GM19240 (cell line): ENCODE data around the gene CSRP1.

Experiments used
- DNase-seq: peaks from one replicate; pipeline ENCODE4 v3.0.0; 2011; ENCODE audit warnings: low spot score; ENCODE audit not compliant: insufficient read length

Gene CSRP1

GRCh38 chr1:201456499-201457309 is 50.2 kb downstream of the CSRP1 start:
- no peak for DNase-seq

GRCh38 chr1:201455098-201455497 is 51.8 kb downstream of the CSRP1 start:
- DNase-seq, result no peak

GRCh38 chr1:201454608-201455007 is 52.3 kb downstream of the CSRP1 start:
- DNase-seq, result no peak

- no peak for DNase-seq
These were observed 54.1 kb downstream of the CSRP1 start for GRCh38 chr1:201452866-201453265.

GRCh38 chr1:201450721-201451291 is 56.1 kb downstream of the CSRP1 start:
- no peak for DNase-seq

GRCh38 chr1:201448990-201449389 is 57.9 kb downstream of the CSRP1 start:
- DNase-seq, result no peak

GRCh38 chr1:201447903-201448871 is 58.7 kb downstream of the CSRP1 start:
- DNase-seq, result peak; percentile 87

GRCh38 chr1:201445310-201445709 is 61.6 kb downstream of the CSRP1 start:
- no peak for DNase-seq

- no peak for DNase-seq
These were observed 62.1 kb downstream of the CSRP1 start for GRCh38 chr1:201444792-201445191.

- DNase-seq, result no peak
These were observed 63.2 kb downstream of the CSRP1 start for GRCh38 chr1:201443747-201444146.

GRCh38 chr1:201436969-201437368 is 70.0 kb downstream of the CSRP1 start:
- DNase-seq, result no peak

- no peak for DNase-seq
These were observed 70.5 kb downstream of the CSRP1 start for GRCh38 chr1:201436393-201436792.

- DNase-seq, result no peak
These were observed 72.7 kb downstream of the CSRP1 start for GRCh38 chr1:201434266-201434665.

GRCh38 chr1:201433609-201434008 is 73.3 kb downstream of the CSRP1 start:
- no peak for DNase-seq
